Activated CD4-positive, CD25-positive, alpha-beta regulatory T cell treated with anti-CD3 and anti-CD28 coated beads, Interleukin-2, amount 50 U/mL, for 72 hours (primary cell): Measurements from ENCODE around the gene MALT1.

Source experiments
- DNase-seq: peaks from one replicate; pipeline ENCODE4 v3.0.0; 2021

MALT1 gene

GRCh38 chr18:58653814-58654509 lies 17.3 kb upstream of the MALT1 start:
- DNase-seq, result no peak

- no peak for DNase-seq
Measured at GRCh38 chr18:58654896-58655614, 16.2 kb upstream of the MALT1 start.

GRCh38 chr18:58657081-58657480 lies 14.2 kb upstream of the MALT1 start:
- DNase-seq, result no peak

GRCh38 chr18:58657494-58657893 lies 13.8 kb upstream of the MALT1 start:
- no peak for DNase-seq

GRCh38 chr18:58659691-58660090 lies 11.6 kb upstream of the MALT1 start:
- no peak for DNase-seq

GRCh38 chr18:58660915-58661314 lies 10.3 kb upstream of the MALT1 start:
- no peak for DNase-seq

GRCh38 chr18:58661423-58661822 lies 9.8 kb upstream of the MALT1 start:
- no peak for DNase-seq

- no peak for DNase-seq
Measured at GRCh38 chr18:58662118-58662517, 9.1 kb upstream of the MALT1 start.

- DNase-seq, result no peak
Measured at GRCh38 chr18:58666176-58666575, 5.1 kb upstream of the MALT1 start.

- no peak for DNase-seq
Measured at GRCh38 chr18:58668211-58668610, 3.1 kb upstream of the MALT1 start.

- DNase-seq, result no peak
Measured at GRCh38 chr18:58668897-58669296, 2.4 kb upstream of the MALT1 start.

GRCh38 chr18:58669731-58670378 lies 1.4 kb upstream of the MALT1 start:
- DNase-seq, result no peak

GRCh38 chr18:58670404-58671110 lies 708 bp upstream of the MALT1 start:
- no peak for DNase-seq

GRCh38 chr18:58671632-58672564 lies 633 bp downstream of the MALT1 start:
- DNase-seq, result no peak

GRCh38 chr18:58674159-58674558 lies 2.9 kb downstream of the MALT1 start:
- no peak for DNase-seq

- DNase-seq, result no peak
Measured at GRCh38 chr18:58674863-58675472, 3.7 kb downstream of the MALT1 start.

GRCh38 chr18:58676270-58676669 lies 5.0 kb downstream of the MALT1 start:
- DNase-seq, result no peak

GRCh38 chr18:58682429-58683069 lies 11.3 kb downstream of the MALT1 start:
- DNase-seq, result no peak

- DNase-seq, result no peak
Measured at GRCh38 chr18:58687871-58688308, 16.6 kb downstream of the MALT1 start.

GRCh38 chr18:58690259-58690658 lies 19.0 kb downstream of the MALT1 start:
- DNase-seq, result no peak

- no peak for DNase-seq
Measured at GRCh38 chr18:58691256-58691655, 20.0 kb downstream of the MALT1 start.
